Activated CD8-positive, alpha-beta T cell treated with anti-CD3 and anti-CD28 coated beads for 36 hours (primary cell): ENCODE results near the gene GZMB. TPM values are rescaled to one million over a fixed set of nuclear protein-coding genes. Genes with fewer than 3 reads are reported as not detected.

Experiments
- ATAC-seq: fragments of 200-7000 bp; cut with Tn5 transposase; one replicate; pipeline ENCODE4 v1.10.0; 2021; ENCODE audit warnings: mild to moderate bottlenecking, moderate library complexity
- CTCF ChIA-PET: fragments of 350-600 bp; sonication (Branson Sonifier 250); formaldehyde crosslinking; loops from one replicate; lab custom pipeline; 2021; ENCODE audit warnings: antibody characterized with exemption; lab: Charles Lee
- POLR2A ChIA-PET: fragments of 350-600 bp; sonication (Branson Sonifier 250); formaldehyde crosslinking; loops from one replicate; lab custom pipeline; 2021; ENCODE audit warnings: antibody characterized with exemption; lab: Charles Lee
- DNase-seq: peaks from one replicate; pipeline ENCODE4 v3.0.0-alpha.2; 2020
- H3K27ac Mint-ChIP-seq: one replicate; pipeline ENCODE4 v1.8.0; 2021; ENCODE audit warnings: mild to moderate bottlenecking, mixed read lengths
- H3K27me3 Mint-ChIP-seq: one replicate; pipeline ENCODE4 v1.8.0; 2021; ENCODE audit warnings: mixed read lengths
- H3K36me3 Mint-ChIP-seq: one replicate; pipeline ENCODE4 v1.8.0; 2021; ENCODE audit warnings: low read depth, mixed read lengths
- H3K4me1 Mint-ChIP-seq: one replicate; pipeline ENCODE4 v1.8.0; 2021; ENCODE audit warnings: low read depth, mixed read lengths
- H3K4me3 Mint-ChIP-seq: one replicate; pipeline ENCODE4 v1.8.0; 2021; ENCODE audit warnings: mild to moderate bottlenecking, moderate library complexity, mixed read lengths
- H3K9me3 Mint-ChIP-seq: one replicate; pipeline ENCODE4 v1.8.0; 2021; ENCODE audit warnings: mixed read lengths
- CTCF ChIP-seq: fragments of 200-600 bp; IDR thresholded peaks from one replicate; pipeline ENCODE4 v1.8.0; 2022; ENCODE audit warnings: antibody characterized with exemption, mild to moderate bottlenecking
- intact Hi-C: fragments of 100-400 bp; cut with micrococcal nuclease; formaldehyde crosslinking; loops from one replicate; pipeline ENCODE4 v1.10.0; 2022
- total RNA-seq, 2 experiments: library from RNA; stranded (reverse); gene quantifications; one replicate each; pipeline ENCODE4 v1.2.3, GENCODE V29; 2021

Gene GZMB, protein sequence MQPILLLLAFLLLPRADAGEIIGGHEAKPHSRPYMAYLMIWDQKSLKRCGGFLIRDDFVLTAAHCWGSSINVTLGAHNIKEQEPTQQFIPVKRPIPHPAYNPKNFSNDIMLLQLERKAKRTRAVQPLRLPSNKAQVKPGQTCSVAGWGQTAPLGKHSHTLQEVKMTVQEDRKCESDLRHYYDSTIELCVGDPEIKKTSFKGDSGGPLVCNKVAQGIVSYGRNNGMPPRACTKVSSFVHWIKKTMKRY
- total RNA-seq: 1,000 to 10,000 TPM; 1,751 to 1,779 TPM

GRCh38 chr14:24634158-24634557 lies at the start of gene GZMB:
TSS of gene GZMB (minus strand) at chr14:24634190. CDS start at chr14:24634160, 30 bp downstream.
- Mint-ChIP-seq H3K4me3 (peak within 1 kb of the TSS; percentile 93), H3K27me3 (peaks cover 2% of the 10 kb centered on the region), H3K9me3 (peaks cover 2% of the 10 kb centered on the region), H3K27ac (peak within 1 kb of the TSS; percentile 95), H3K36me3 (peaks cover 48% of the 10 kb centered on the region), H3K4me1 (peaks cover 50% of the 10 kb centered on the region)
- peak; percentile 43 for TF ChIP-seq CTCF
- peak; percentile 92 for ATAC-seq
- POLR2A ChIA-PET: interaction anchor here (1.1 to 2.7 kb wide), 6 partner anchors 28 to 45 kb away, joined by 4 to 18 read pairs (median 6); no protein-coding TSS in a partner anchor
- CTCF ChIA-PET: interaction anchor here (0.7 to 4.0 kb wide), 7 partner anchors 21 to 58 kb away, joined by 3 to 20 read pairs (median 5); partner anchors contain the start of gene GZMH
- peak; percentile 98 for DNase-seq
- intact Hi-C loops: loop anchor here (1.0 to 5.0 kb wide), 3 partner anchors 31 to 58 kb away; no protein-coding TSS in a partner anchor

- intact Hi-C loops: no loop called here
- TF ChIP-seq CTCF: no peak
- peaks cover 55% of the 10 kb centered on the region for H3K4me1 Mint-ChIP-seq
- ChIA-PET CTCF (interaction anchor here (1.0 to 5.0 kb wide), 6 partner anchors 9 to 200 kb away, joined by 4 to 87 read pairs (median 9); partner anchors contain the start of gene GZMH), POLR2A (interaction anchor here (1.2 kb wide), 1 partner anchor 12 kb away, joined by 3 read pairs; no protein-coding TSS in a partner anchor)
- DNase-seq (no peak), ATAC-seq (no peak)
- H3K27me3 Mint-ChIP-seq: no peaks in the 10 kb centered on the region
- peak overlapping the region; percentile 10 for H3K27ac Mint-ChIP-seq
- H3K36me3 Mint-ChIP-seq: peaks cover 9% of the 10 kb centered on the region
- H3K9me3 Mint-ChIP-seq: peaks cover 4% of the 10 kb centered on the region
- no peak overlapping the region for H3K4me3 Mint-ChIP-seq
These were observed 47.1 kb upstream of the GZMB start for GRCh38 chr14:24681056-24681455.

- Mint-ChIP-seq H3K27me3 (no peaks in the 10 kb centered on the region), H3K36me3 (peaks cover 13% of the 10 kb centered on the region), H3K9me3 (peaks cover 8% of the 10 kb centered on the region), H3K27ac (peak overlapping the region; percentile 74), H3K4me3 (no peak overlapping the region), H3K4me1 (peaks cover 60% of the 10 kb centered on the region)
- DNase-seq (no peak), ATAC-seq (no peak)
- POLR2A ChIA-PET: interaction anchor here (1.2 kb wide), 1 partner anchor 12 kb away, joined by 3 read pairs; no protein-coding TSS in a partner anchor
- intact Hi-C loops: no loop called here
- TF ChIP-seq CTCF: no peak
- CTCF ChIA-PET: interaction anchor here (1.2 to 5.0 kb wide), 5 partner anchors 8 to 73 kb away, joined by 4 to 87 read pairs (median 13); partner anchors contain the start of gene GZMH
These were observed 46.5 kb upstream of the GZMB start for GRCh38 chr14:24680516-24680915.

DNA sequence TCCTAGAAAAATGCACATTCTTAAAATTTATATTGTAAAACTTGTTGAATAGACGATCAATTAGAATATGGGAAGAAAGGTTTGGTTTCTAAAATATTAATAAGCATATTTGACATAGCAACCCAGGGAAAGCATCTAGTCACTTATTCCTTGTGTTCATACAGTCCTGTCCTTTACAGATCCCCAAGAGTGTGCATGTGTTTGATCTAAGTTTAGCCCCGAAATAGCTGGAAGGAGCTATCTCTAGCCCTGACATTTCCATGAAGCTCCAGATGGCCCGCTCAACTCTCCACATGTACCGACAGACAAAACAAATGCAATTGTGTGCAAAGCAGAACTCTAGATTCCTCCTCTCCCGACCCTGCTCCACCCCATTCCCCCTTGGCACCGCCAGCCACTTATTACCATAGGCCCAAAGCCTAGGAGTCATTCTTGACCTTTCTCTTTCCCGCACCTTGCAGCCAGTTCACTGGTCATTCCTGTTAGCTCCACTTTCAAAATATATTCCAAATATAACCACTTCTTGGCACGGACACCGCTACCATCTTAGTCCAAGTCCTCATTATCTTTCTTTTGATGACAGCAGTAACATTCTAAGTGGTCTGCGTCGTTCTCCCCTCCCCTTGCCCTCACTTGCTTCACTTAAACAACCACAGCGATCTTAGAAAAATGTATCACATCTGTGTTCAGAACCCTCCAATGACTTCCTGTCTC lies 45.4 kb upstream of the GZMB start:
- H3K27ac Mint-ChIP-seq: peak overlapping the region; percentile 74
- no peaks in the 10 kb centered on the region for H3K27me3 Mint-ChIP-seq
- peaks cover 14% of the 10 kb centered on the region for H3K36me3 Mint-ChIP-seq
- peak overlapping the region; percentile 81 for H3K4me3 Mint-ChIP-seq
- peak; percentile 50 for ATAC-seq
- TF ChIP-seq CTCF: peak; percentile 70
- intact Hi-C loops: loop anchor here (2.0 kb wide), 2 partner anchors 13 to 75 kb away; no protein-coding TSS in a partner anchor
- ChIA-PET CTCF (interaction anchor here (0.6 to 5.0 kb wide), 18 partner anchors 9 to 196 kb away, joined by 3 to 87 read pairs (median 4); partner anchors contain the start of genes GZMB and GZMH), POLR2A (interaction anchor here (0.7 to 1.9 kb wide), 3 partner anchors 25 to 48 kb away, joined by 3 to 7 read pairs (median 3); partner anchors contain the start of gene GZMB)
- peaks cover 60% of the 10 kb centered on the region for H3K4me1 Mint-ChIP-seq
- peak; percentile 25 for DNase-seq
- H3K9me3 Mint-ChIP-seq: peaks cover 9% of the 10 kb centered on the region
